Measurements from ENCODE around the gene PITPNB.

GRCh38 chr22:27872488-27872887 is 46.6 kb downstream of the PITPNB start:
- TF ChIP-seq POLR2AphosphoS5 (IDR thresholded peaks at IDR 0.05; ENCODE audit: low read depth, low read length), result no peak
- TF ChIP-seq, protein P1, sequence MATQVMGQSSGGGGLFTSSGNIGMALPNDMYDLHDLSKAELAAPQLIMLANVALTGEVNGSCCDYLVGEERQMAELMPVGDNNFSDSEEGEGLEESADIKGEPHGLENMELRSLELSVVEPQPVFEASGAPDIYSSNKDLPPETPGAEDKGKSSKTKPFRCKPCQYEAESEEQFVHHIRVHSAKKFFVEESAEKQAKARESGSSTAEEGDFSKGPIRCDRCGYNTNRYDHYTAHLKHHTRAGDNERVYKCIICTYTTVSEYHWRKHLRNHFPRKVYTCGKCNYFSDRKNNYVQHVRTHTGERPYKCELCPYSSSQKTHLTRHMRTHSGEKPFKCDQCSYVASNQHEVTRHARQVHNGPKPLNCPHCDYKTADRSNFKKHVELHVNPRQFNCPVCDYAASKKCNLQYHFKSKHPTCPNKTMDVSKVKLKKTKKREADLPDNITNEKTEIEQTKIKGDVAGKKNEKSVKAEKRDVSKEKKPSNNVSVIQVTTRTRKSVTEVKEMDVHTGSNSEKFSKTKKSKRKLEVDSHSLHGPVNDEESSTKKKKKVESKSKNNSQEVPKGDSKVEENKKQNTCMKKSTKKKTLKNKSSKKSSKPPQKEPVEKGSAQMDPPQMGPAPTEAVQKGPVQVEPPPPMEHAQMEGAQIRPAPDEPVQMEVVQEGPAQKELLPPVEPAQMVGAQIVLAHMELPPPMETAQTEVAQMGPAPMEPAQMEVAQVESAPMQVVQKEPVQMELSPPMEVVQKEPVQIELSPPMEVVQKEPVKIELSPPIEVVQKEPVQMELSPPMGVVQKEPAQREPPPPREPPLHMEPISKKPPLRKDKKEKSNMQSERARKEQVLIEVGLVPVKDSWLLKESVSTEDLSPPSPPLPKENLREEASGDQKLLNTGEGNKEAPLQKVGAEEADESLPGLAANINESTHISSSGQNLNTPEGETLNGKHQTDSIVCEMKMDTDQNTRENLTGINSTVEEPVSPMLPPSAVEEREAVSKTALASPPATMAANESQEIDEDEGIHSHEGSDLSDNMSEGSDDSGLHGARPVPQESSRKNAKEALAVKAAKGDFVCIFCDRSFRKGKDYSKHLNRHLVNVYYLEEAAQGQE (IDR thresholded peaks at IDR 0.05; ENCODE audit: insufficient read depth in 1 of 2, low read depth in 2 of 2, low read length in 2 of 2), result no peak
- no peak for TF ChIP-seq TAF1 (IDR thresholded peaks at IDR 0.05; ENCODE audit: borderline replicate concordance, insufficient read depth, low read length)
- TF ChIP-seq SIN3A (IDR thresholded peaks at IDR 0.05; ENCODE audit: borderline replicate concordance, insufficient read depth, low read length), result no peak
